Hepatocyte (in vitro differentiated cells): ENCODE data around the gene TANC1.

Source experiments
- EZH2 ChIP-seq: fragments of 200-600 bp; sonication (generic); IDR thresholded peaks from 2 replicates; pipeline ENCODE4 v1.6.1; 2016; ENCODE audit warnings: antibody characterized with exemption, mild to moderate bottlenecking, borderline replicate concordance
- EZH2phosphoT487 ChIP-seq: fragments of 200-600 bp; sonication (generic); IDR thresholded peaks from one replicate; pipeline ENCODE4 v1.6.1; 2018; ENCODE audit warnings: antibody characterized with exemption, mild to moderate bottlenecking, low read depth, moderate library complexity; ENCODE audit not compliant: unreplicated experiment, severe bottlenecking
- TF ChIP-seq, protein P1 (sequence below): fragments of 200-600 bp; sonication (generic); IDR thresholded peaks from 2 replicates; pipeline ENCODE4 v1.5.1; 2016; ENCODE audit warnings: antibody characterized with exemption, mild to moderate bottlenecking; ENCODE audit not compliant: poor library complexity

DNA sequence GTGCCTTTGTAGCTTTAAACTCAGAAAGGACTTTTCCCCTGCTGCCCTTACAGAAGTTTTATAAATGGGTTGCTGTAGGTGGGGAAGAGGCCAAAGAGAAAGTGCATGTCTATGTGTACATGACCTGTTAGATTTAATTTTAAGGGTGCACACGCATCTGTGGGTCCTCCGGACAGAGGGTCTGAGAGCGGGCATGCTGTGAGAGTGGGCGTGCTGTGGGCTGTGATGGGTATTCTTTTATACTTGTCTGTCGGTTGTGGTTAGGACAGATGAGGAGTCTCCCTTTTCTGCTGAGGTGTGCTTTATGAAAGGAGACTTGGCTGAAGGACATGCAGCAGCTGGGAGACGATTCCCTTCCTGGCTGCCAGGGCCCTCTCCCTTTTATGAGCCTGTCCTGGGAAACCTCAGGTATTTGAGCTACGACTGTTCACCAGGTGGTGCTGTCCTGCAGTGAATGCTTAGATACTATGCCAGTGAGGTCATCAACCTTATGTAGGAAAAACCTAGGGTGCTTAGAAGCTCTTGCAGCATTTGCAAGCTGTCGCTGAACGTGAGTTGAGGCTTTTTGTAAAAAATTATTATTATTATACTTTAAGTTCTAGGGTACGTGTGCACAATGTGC is 67.5 kb downstream of the TANC1 start:
- TF ChIP-seq, protein P1, sequence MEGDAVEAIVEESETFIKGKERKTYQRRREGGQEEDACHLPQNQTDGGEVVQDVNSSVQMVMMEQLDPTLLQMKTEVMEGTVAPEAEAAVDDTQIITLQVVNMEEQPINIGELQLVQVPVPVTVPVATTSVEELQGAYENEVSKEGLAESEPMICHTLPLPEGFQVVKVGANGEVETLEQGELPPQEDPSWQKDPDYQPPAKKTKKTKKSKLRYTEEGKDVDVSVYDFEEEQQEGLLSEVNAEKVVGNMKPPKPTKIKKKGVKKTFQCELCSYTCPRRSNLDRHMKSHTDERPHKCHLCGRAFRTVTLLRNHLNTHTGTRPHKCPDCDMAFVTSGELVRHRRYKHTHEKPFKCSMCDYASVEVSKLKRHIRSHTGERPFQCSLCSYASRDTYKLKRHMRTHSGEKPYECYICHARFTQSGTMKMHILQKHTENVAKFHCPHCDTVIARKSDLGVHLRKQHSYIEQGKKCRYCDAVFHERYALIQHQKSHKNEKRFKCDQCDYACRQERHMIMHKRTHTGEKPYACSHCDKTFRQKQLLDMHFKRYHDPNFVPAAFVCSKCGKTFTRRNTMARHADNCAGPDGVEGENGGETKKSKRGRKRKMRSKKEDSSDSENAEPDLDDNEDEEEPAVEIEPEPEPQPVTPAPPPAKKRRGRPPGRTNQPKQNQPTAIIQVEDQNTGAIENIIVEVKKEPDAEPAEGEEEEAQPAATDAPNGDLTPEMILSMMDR, result peak; percentile 57
- TF ChIP-seq EZH2 (no peak), EZH2phosphoT487 (no peak)
